Endothelial cell of umbilical vein (primary cell): Measurements from ENCODE around the gene TNIK. TPM values are rescaled to one million over a fixed set of nuclear protein-coding genes. Genes with fewer than 3 reads are reported as not detected.

Source experiments
- BruUV-seq: library from RNA; stranded (reverse); fragments of 400-500 nt; replicated peaks from 2 replicates; lab custom pipeline; 2021; lab: Mats Ljungman, UMichigan
- CTCF ChIA-PET: fragments of 300-600, 350-600 bp; sonication (Branson Sonifier 250); formaldehyde crosslinking; loops from one replicate; lab custom pipeline; 2021; ENCODE audit warnings: antibody characterized with exemption, inconsistent platforms; lab: Charles Lee
- POLR2A ChIA-PET: fragments of 300-600, 350-600 bp; sonication (Branson Sonifier 250); formaldehyde crosslinking; loops from one replicate; lab custom pipeline; 2021; ENCODE audit warnings: antibody characterized with exemption, inconsistent platforms; lab: Charles Lee
- DNase-seq: peaks from one replicate; pipeline ENCODE4 v3.0.0-alpha.2; 2011; ENCODE audit warnings: low read depth, low spot score
- FAIRE-seq: peaks from 2 replicates; lab custom pipeline; 2011; peaks lifted over from hg19 to GRCh38; lab: Jason Lieb, UNC
- H2AFZ ChIP-seq: 2 replicates; pipeline ENCODE4 v1.6.0; 2012; ENCODE audit warnings: low read depth, low read length, control low read depth, inconsistent platforms
- H3K27ac ChIP-seq: 2 replicates; pipeline ENCODE4 v1.5.1; 2011; ENCODE audit warnings: low read depth, mild to moderate bottlenecking, control low read depth, low read length, moderate library complexity; ENCODE audit not compliant: insufficient read depth
- H3K27me3 ChIP-seq, 2 experiments: 2 replicates each; pipeline versions ENCODE4 v1.6.0 to v1.6.1; 2011; ENCODE audit warnings: low read length in 2 of 2, mixed read lengths in 1 of 2; ENCODE audit not compliant: control insufficient read depth in 2 of 2, insufficient read depth in 2 of 2
- H3K36me3 ChIP-seq, 2 experiments: 2 replicates in 1 of 2; 3 replicates in 1 of 2; pipeline ENCODE4 v1.5.1; 2011; ENCODE audit warnings: low read length in 2 of 2, mild to moderate bottlenecking in 1 of 2, moderate library complexity in 1 of 2; ENCODE audit not compliant: control insufficient read depth in 2 of 2, insufficient read depth in 2 of 2; ENCODE audit errors: extremely low read depth in 1 of 2
- H3K4me1 ChIP-seq: 3 replicates; pipeline ENCODE4 v1.5.1; 2011; ENCODE audit warnings: mild to moderate bottlenecking, low read length; ENCODE audit not compliant: control insufficient read depth, insufficient read depth; ENCODE audit errors: extremely low read depth
- H3K4me2 ChIP-seq: 2 replicates; pipeline ENCODE4 v1.6.1; 2011; ENCODE audit warnings: low read length, control low read depth, mixed read lengths; ENCODE audit not compliant: insufficient read depth
- H3K4me3 ChIP-seq, 3 experiments: fragments of 200-600 bp in 1 of 3; sonication (generic), shearing (Covaris generic) in 1 of 3; replicated peaks in 1 of 3; 2 replicates each; pipeline ENCODE4 v1.5.1; 2011 to 2016; ENCODE audit warnings: control low read depth in 3 of 3, low read length in 3 of 3, mild to moderate bottlenecking in 2 of 3, inconsistent platforms in 1 of 3, low read depth in 1 of 3, moderate library complexity in 1 of 3; ENCODE audit not compliant: insufficient read depth in 1 of 3
- H3K79me2 ChIP-seq: 2 replicates; pipeline ENCODE4 v1.6.0; 2012; ENCODE audit warnings: low read length, inconsistent platforms; ENCODE audit not compliant: control insufficient read depth, insufficient read depth
- H3K9ac ChIP-seq: replicated peaks from 2 replicates; pipeline ENCODE3; 2011; ENCODE audit warnings: low read length, control low read depth; ENCODE audit not compliant: insufficient read depth; ENCODE audit errors: extremely low read depth
- H3K9me1 ChIP-seq: replicated peaks from 3 replicates; pipeline ENCODE4 v1.6.0; 2011; ENCODE audit warnings: mild to moderate bottlenecking, low read length; ENCODE audit not compliant: control insufficient read depth, insufficient read depth; ENCODE audit errors: extremely low read depth
- H3K9me3 ChIP-seq: replicated peaks from 2 replicates; pipeline ENCODE4 v1.5.1; 2012; ENCODE audit warnings: low read length, inconsistent platforms; ENCODE audit not compliant: control insufficient read depth, insufficient read depth
- H4K20me1 ChIP-seq: replicated peaks from 2 replicates; pipeline ENCODE3; 2011; ENCODE audit warnings: mild to moderate bottlenecking, low read length; ENCODE audit not compliant: control insufficient read depth, insufficient read depth; ENCODE audit errors: extremely low read depth
- FOS ChIP-seq: IDR thresholded peaks from 2 replicates; pipeline ENCODE4 v1.6.1; 2011; ENCODE audit warnings: mild to moderate bottlenecking, low read length, moderate library complexity, borderline replicate concordance; ENCODE audit not compliant: insufficient read depth
- GATA2 ChIP-seq: IDR thresholded peaks from 2 replicates; pipeline ENCODE4 v1.7.0; 2011; ENCODE audit warnings: low read depth, mild to moderate bottlenecking, moderate library complexity, mixed read lengths, low read length; ENCODE audit not compliant: insufficient read length, insufficient read depth
- MYC ChIP-seq: IDR thresholded peaks from one replicate; pipeline ENCODE4 v1.6.1; 2011; ENCODE audit warnings: mild to moderate bottlenecking, low read depth, low read length
- POLR2A ChIP-seq: IDR thresholded peaks from 2 replicates; pipeline ENCODE4 v1.6.1; 2012; ENCODE audit warnings: low read depth, mild to moderate bottlenecking, control low read depth, low read length
- POLR2AphosphoS5 ChIP-seq: IDR thresholded peaks from 2 replicates; pipeline ENCODE4 v1.6.1; 2012; ENCODE audit warnings: low read depth, mild to moderate bottlenecking, control low read depth, low read length, moderate library complexity; ENCODE audit not compliant: insufficient read depth
- dilution Hi-C: fragments of 300-500 bp; cut with MboI; formaldehyde crosslinking; loops from one replicate; pipeline ENCODE4 v1.15.0; 2019; ENCODE audit warnings: low sequenced_read_pairs; ENCODE audit not compliant: extremely low pct_ligation_motif_present
- intact Hi-C: fragments of 100-400 bp; cut with micrococcal nuclease; formaldehyde crosslinking; loops from one replicate; pipeline ENCODE4 v1.10.0; 2022
- polyA plus RNA-seq, 4 experiments: library from polyadenylated mRNA; depleted of rRNA in 3 of 4; stranded (reverse) in 3 of 4; unstranded in 1 of 4; fragments of >200 nt; gene quantifications; 2 replicates each; pipeline versions ENCODE4 v1.2.1 to v1.2.3, GENCODE V29; 2011 to 2012; ENCODE audit warnings: missing spikeins in 1 of 4
- total RNA-seq: library from RNA; stranded (reverse); gene quantifications from 2 replicates; pipeline ENCODE4 v1.2.3, GENCODE V29; 2021
- TF ChIP-seq, protein P1 (sequence below), 2 donors: IDR thresholded peaks; 1 replicate in 1 of 2; 2 replicates in 1 of 2; pipeline ENCODE4 v1.5.1; 2011; ENCODE audit warnings: low read length in 2 of 2, mild to moderate bottlenecking in 2 of 2, moderate library complexity in 2 of 2, control low read depth in 1 of 2, inconsistent platforms in 1 of 2, low read depth in 1 of 2; ENCODE audit not compliant: insufficient read depth in 1 of 2; ENCODE audit errors: extremely low read depth in 1 of 2

Gene TNIK
- total and polyA plus RNA-seq, 2 donors (not counting 3 experiments of a cell fraction or from before 2014, with no cell fraction given): 10.9 to 39.7 TPM

DNA sequence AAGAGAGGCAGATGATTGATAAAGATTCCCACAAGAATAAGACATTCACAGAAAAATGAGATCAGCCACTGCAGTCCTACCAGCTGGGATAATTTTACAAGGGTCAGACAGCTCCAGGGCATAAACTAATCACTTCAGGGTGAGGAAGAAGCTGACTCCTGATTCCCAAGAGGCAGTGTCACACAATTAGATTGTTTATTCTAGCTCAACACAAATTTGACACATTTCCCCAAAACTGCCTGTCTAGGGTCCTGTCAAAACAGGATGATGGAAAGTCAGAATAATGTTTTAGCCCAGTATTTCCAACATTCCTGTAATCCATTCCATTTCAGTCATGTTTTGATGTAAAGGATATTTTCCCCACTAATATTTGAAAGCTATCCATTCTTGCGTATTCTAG is 110.8 kb downstream of the TNIK start:
- H3K9me1 ChIP-seq: no peaks in the 10 kb centered on the region
- DNase-seq: peak; percentile 71

More for the DNA sequence above, 110.8 kb downstream of the TNIK start:
- no TSS peak for BruUV-seq
- ChIA-PET CTCF (interaction anchor here (0.6 to 1.7 kb wide), 8 partner anchors 8 to 159 kb away, joined by 3 to 5 read pairs (median 4); no protein-coding TSS in a partner anchor), POLR2A (no interaction called here)
- H3K79me2 ChIP-seq: peaks cover 17% of the 10 kb centered on the region
- H3K4me1 ChIP-seq: peaks cover 56% of the 10 kb centered on the region
- no peak overlapping the region for H3K9ac ChIP-seq
- H2AFZ ChIP-seq: no peak overlapping the region
- H3K27ac ChIP-seq: peak overlapping the region; percentile 0
- H3K4me2 ChIP-seq: peak overlapping the region; percentile 19
- dilution Hi-C loops (no loop called here), intact Hi-C loops (loop anchor here (5.0 kb wide), 1 partner anchor 113 kb away; the partner anchor contains the start of gene TNIK)
- no peak overlapping the region for H3K4me3 ChIP-seq
- FAIRE-seq: peak; percentile 26
- no peaks in the 10 kb centered on the region for H3K27me3 ChIP-seq
- TF ChIP-seq GATA2 (no peak), POLR2AphosphoS5 (no peak), POLR2A (no peak), MYC (no peak), FOS (no peak)
- TF ChIP-seq, protein P1, sequence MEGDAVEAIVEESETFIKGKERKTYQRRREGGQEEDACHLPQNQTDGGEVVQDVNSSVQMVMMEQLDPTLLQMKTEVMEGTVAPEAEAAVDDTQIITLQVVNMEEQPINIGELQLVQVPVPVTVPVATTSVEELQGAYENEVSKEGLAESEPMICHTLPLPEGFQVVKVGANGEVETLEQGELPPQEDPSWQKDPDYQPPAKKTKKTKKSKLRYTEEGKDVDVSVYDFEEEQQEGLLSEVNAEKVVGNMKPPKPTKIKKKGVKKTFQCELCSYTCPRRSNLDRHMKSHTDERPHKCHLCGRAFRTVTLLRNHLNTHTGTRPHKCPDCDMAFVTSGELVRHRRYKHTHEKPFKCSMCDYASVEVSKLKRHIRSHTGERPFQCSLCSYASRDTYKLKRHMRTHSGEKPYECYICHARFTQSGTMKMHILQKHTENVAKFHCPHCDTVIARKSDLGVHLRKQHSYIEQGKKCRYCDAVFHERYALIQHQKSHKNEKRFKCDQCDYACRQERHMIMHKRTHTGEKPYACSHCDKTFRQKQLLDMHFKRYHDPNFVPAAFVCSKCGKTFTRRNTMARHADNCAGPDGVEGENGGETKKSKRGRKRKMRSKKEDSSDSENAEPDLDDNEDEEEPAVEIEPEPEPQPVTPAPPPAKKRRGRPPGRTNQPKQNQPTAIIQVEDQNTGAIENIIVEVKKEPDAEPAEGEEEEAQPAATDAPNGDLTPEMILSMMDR (IDR thresholded peaks at IDR 0.05; ENCODE audit: extremely low read depth in 1 of 2, insufficient read depth in 1 of 2, low read depth in 1 of 2, low read length in 2 of 2): no peak
- H3K36me3 ChIP-seq: no peaks in the 10 kb centered on the region
- H3K9me3 ChIP-seq: no peaks in the 10 kb centered on the region
- H4K20me1 ChIP-seq: no peaks in the 10 kb centered on the region
